Smooth muscle cell of the brain vasculature (primary cell): ENCODE measurements around the gene SEC14L1.
"Not testable (repeated sequence)": the region's sequence is repeated elsewhere in the genome, so short reads cannot be mapped to it uniquely, and the experiment has no call there.

Experiments
- DNase-seq: peaks from one replicate; pipeline ENCODE4 v3.0.0-alpha.2; 2012; ENCODE audit warnings: low read depth, low spot score

SEC14L1 gene

GRCh38 chr17:77140878-77141767 is at the start of gene SEC14L1:
Gene SEC14L1, plus strand, starts transcription at chr17:77140969. Its CDS starts 2,628 bp downstream, at chr17:77143597.
- DNase-seq = no peak

- DNase-seq = no peak
Measured at GRCh38 chr17:77092025-77092424, 48.7 kb upstream of the SEC14L1 start.

- no peak for DNase-seq
Measured at GRCh38 chr17:77095461-77095860, 45.3 kb upstream of the SEC14L1 start.

GRCh38 chr17:77096570-77097214 is 44.1 kb upstream of the SEC14L1 start:
- DNase-seq = no peak

- DNase-seq = no peak
Measured at GRCh38 chr17:77097631-77098180, 43.1 kb upstream of the SEC14L1 start.

- no peak for DNase-seq
Measured at GRCh38 chr17:77098884-77099545, 41.8 kb upstream of the SEC14L1 start.

- no peak for DNase-seq
Measured at GRCh38 chr17:77099997-77100396, 40.8 kb upstream of the SEC14L1 start.

GRCh38 chr17:77101521-77102410 is 39.0 kb upstream of the SEC14L1 start:
- DNase-seq = no peak

GRCh38 chr17:77102411-77103134 is 38.2 kb upstream of the SEC14L1 start:
- not testable (repeated sequence) for DNase-seq

- DNase-seq = no peak
Measured at GRCh38 chr17:77105706-77106105, 35.1 kb upstream of the SEC14L1 start.

- DNase-seq = no peak
Measured at GRCh38 chr17:77106874-77107358, 33.9 kb upstream of the SEC14L1 start.

- no peak for DNase-seq
Measured at GRCh38 chr17:77107506-77108433, 33.0 kb upstream of the SEC14L1 start.

GRCh38 chr17:77109159-77109759 is 31.5 kb upstream of the SEC14L1 start:
- no peak for DNase-seq

- no peak for DNase-seq
Measured at GRCh38 chr17:77109764-77110359, 30.9 kb upstream of the SEC14L1 start.

GRCh38 chr17:77111165-77111933 is 29.4 kb upstream of the SEC14L1 start:
- DNase-seq = not testable (repeated sequence)

- DNase-seq = no peak
Measured at GRCh38 chr17:77111934-77112296, 28.9 kb upstream of the SEC14L1 start.

GRCh38 chr17:77115510-77115909 is 25.3 kb upstream of the SEC14L1 start:
- no peak for DNase-seq

GRCh38 chr17:77115947-77116346 is 24.8 kb upstream of the SEC14L1 start:
- DNase-seq = no peak
